Tibial nerve (tissue), 4 donors: Measurements from ENCODE around the gene ATP2A3. TPM values are rescaled to one million over a fixed set of nuclear protein-coding genes. Genes with fewer than 3 reads are reported as not detected.
"Not testable (repeated sequence)": the region's sequence is repeated elsewhere in the genome, so short reads cannot be mapped to it uniquely, and the experiment has no call there.

ENCODE experiments used
- DNase-seq, 2 donors: peaks; one replicate each; pipeline ENCODE4 v3.0.0-alpha.2; 2019; ENCODE audit warnings: low spot score in 2 of 2
- H3K27ac ChIP-seq, 4 donors: fragments of 200-600 bp; sonication (generic) in 3 of 4; one replicate each; pipeline ENCODE4 v1.5.1; 2017 to 2019; ENCODE audit warnings: mild to moderate bottlenecking in 1 of 4
- H3K27me3 ChIP-seq, 2 donors: fragments of 200-600 bp; sonication (generic) in 1 of 2; one replicate each; pipeline versions ENCODE4 v1.5.1 to v1.6.0; 2017 to 2019
- H3K36me3 ChIP-seq, 3 donors: fragments of 200-600 bp; sonication (generic); one replicate each; pipeline ENCODE4 v1.5.1; 2018 to 2019
- H3K4me1 ChIP-seq, 4 donors: fragments of 200-600 bp; sonication (generic) in 3 of 4; one replicate each; pipeline ENCODE4 v1.5.1; 2017 to 2019
- H3K4me3 ChIP-seq, 4 donors: fragments of 200-600 bp; sonication (generic) in 3 of 4; one replicate each; pipeline ENCODE4 v1.5.1; 2017 to 2019; ENCODE audit warnings: mild to moderate bottlenecking in 1 of 4, moderate library complexity in 1 of 4
- H3K9me3 ChIP-seq, 4 donors: fragments of 200-600 bp; sonication (generic) in 3 of 4; one replicate each; pipeline ENCODE4 v1.5.1; 2017 to 2019
- EP300 ChIP-seq, 2 donors: sonication (generic); formaldehyde crosslinking; IDR thresholded peaks; one replicate each; pipeline ENCODE4 v1.6.1; 2017; ENCODE audit warnings: antibody characterized with exemption in 2 of 2, mild to moderate bottlenecking in 1 of 2
- POLR2A ChIP-seq, 2 donors: fragments of 450-650 bp; IDR thresholded peaks; one replicate each; pipeline ENCODE4 v1.6.1; 2017; ENCODE audit warnings: antibody characterized with exemption in 2 of 2, mild to moderate bottlenecking in 2 of 2, moderate library complexity in 2 of 2
- WGBS, 2 donors: methylation state at CpG; one replicate each; pipeline ENCODE4 v1.1.5; 2018; 5-methylcytosine and 5-hydroxymethylcytosine counted together
- total RNA-seq, 4 donors: library from RNA; depleted of rRNA; stranded (reverse); fragments of >200 nt; gene quantifications; one replicate each; pipeline ENCODE4 v1.1.0, GENCODE V29; 2016
- TF ChIP-seq, protein P1 (sequence below), 5 experiments: fragments of 200-600 bp in 3 of 5; fragments of 450-650 bp in 2 of 5; sonication (generic) in 3 of 5; IDR thresholded peaks; one replicate each; pipeline ENCODE4 v1.5.1; 2016 to 2019; ENCODE audit warnings: antibody characterized with exemption in 5 of 5, mild to moderate bottlenecking in 3 of 5, moderate library complexity in 2 of 5

ATP2A3 gene
- total RNA-seq, 4 donors from 2014 or later, result 5.9 to 12.9 (median 9.1) TPM

DNA sequence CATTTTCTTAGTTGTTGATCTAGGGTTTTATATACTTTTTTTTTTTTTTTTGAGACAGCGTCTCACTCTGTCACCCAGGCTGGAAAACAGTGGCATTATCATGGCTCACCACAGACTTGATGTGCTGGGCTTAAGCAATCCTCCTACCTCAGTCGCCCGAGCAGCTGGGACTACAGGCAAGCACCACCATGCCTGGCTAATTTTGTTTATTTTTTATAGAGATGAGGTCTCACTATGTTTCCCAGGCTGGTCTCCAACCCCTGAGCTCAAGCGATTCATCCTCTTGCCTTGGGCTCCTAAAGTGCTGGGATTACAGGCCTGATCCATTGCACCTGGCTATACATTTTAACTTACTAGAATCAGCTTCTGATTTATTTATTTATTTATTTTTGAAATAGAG, 34.2 kb upstream of the ATP2A3 start:
- DNase-seq, result no peak
- Histone ChIP-seq H3K4me1 (no peaks in the 10 kb centered on the region), H3K4me3 (no peak overlapping the region), H3K36me3 (no peaks in the 10 kb centered on the region), H3K27ac (no peak overlapping the region), H3K9me3 (peaks cover 0 to 13% (median 3%) of the 10 kb centered on the region in 4 donors), H3K27me3 (peaks cover 0 to 11% of the 10 kb centered on the region in 2 donors)
- TF ChIP-seq, protein P1, sequence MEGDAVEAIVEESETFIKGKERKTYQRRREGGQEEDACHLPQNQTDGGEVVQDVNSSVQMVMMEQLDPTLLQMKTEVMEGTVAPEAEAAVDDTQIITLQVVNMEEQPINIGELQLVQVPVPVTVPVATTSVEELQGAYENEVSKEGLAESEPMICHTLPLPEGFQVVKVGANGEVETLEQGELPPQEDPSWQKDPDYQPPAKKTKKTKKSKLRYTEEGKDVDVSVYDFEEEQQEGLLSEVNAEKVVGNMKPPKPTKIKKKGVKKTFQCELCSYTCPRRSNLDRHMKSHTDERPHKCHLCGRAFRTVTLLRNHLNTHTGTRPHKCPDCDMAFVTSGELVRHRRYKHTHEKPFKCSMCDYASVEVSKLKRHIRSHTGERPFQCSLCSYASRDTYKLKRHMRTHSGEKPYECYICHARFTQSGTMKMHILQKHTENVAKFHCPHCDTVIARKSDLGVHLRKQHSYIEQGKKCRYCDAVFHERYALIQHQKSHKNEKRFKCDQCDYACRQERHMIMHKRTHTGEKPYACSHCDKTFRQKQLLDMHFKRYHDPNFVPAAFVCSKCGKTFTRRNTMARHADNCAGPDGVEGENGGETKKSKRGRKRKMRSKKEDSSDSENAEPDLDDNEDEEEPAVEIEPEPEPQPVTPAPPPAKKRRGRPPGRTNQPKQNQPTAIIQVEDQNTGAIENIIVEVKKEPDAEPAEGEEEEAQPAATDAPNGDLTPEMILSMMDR (IDR thresholded peaks at IDR 0.05), result no peak
- TF ChIP-seq POLR2A (IDR thresholded peaks at IDR 0.05) (no peak), EP300 (IDR thresholded peaks at IDR 0.05) (no peak)
- 94 to 96% methylated on average over 4 of the region's 4 CpGs for WGBS, 2 donors

DNA sequence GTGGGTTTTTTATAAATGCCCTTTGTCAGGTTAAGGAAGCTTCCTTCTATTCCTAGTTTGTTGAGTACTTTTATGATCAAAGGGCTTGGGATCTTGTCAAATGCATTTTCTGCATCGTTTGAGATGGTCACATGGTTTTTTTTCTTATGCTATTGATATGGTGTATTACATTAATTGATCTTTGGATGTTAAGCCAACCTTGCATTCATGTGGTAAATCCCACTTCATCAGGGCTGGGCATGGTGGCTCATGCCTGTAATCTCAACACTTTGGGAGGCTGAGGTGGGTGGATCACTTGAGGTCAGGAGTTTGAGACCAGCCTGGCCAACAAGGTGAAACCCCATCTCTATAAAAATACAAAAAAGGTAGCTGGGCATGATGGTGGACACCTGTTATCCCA, 30.8 kb upstream of the ATP2A3 start:
- Histone ChIP-seq H3K36me3 (no peaks in the 10 kb centered on the region), H3K4me3 (no peak overlapping the region), H3K4me1 (no peaks in the 10 kb centered on the region), H3K9me3 (peaks cover 0 to 13% (median 3%) of the 10 kb centered on the region in 4 donors), H3K27me3 (peaks cover 0 to 11% of the 10 kb centered on the region in 2 donors), H3K27ac (no peak overlapping the region)
- no peak for DNase-seq
- WGBS, 2 donors, result 44 to 52% methylated on average over 1 of the region's 1 CpG
- TF ChIP-seq POLR2A (IDR thresholded peaks at IDR 0.05) (no peak), EP300 (IDR thresholded peaks at IDR 0.05) (no peak)
- TF ChIP-seq, protein P1 (IDR thresholded peaks at IDR 0.05), result no peak

DNA sequence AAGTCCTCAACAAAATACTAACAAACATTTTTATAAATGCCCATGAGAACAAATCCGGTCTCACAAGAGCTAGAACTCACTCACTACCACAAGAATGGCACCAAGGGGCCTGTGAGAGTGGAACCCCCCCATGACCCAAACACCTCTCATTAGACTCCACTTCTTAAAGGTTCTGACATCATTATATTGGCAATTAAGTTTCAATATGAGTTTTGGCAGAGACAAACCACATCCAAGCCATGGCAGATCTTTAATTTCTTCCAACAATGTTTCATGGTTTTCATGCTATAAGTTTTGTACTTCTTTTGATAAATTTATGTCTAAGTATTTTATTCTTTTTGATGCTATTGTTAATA, 30.0 kb upstream of the ATP2A3 start:
- no peak overlapping the region for H3K4me3 ChIP-seq
- no peak for DNase-seq
- 80 to 82% methylated on average over 1 of the region's 1 CpG for WGBS, 2 donors
- peaks cover 0 to 13% (median 3%) of the 10 kb centered on the region in 4 donors for H3K9me3 ChIP-seq
- no peak for TF ChIP-seq EP300 (IDR thresholded peaks at IDR 0.05)
- no peak for TF ChIP-seq POLR2A (IDR thresholded peaks at IDR 0.05)
- TF ChIP-seq, protein P1 (IDR thresholded peaks at IDR 0.05), result no peak
- no peak overlapping the region for H3K27ac ChIP-seq
- H3K4me1 ChIP-seq, result peaks cover 0 to 1% (median 0%) of the 10 kb centered on the region in 4 donors
- H3K27me3 ChIP-seq, result peaks cover 0 to 11% of the 10 kb centered on the region in 2 donors
- H3K36me3 ChIP-seq, result no peaks in the 10 kb centered on the region

DNA sequence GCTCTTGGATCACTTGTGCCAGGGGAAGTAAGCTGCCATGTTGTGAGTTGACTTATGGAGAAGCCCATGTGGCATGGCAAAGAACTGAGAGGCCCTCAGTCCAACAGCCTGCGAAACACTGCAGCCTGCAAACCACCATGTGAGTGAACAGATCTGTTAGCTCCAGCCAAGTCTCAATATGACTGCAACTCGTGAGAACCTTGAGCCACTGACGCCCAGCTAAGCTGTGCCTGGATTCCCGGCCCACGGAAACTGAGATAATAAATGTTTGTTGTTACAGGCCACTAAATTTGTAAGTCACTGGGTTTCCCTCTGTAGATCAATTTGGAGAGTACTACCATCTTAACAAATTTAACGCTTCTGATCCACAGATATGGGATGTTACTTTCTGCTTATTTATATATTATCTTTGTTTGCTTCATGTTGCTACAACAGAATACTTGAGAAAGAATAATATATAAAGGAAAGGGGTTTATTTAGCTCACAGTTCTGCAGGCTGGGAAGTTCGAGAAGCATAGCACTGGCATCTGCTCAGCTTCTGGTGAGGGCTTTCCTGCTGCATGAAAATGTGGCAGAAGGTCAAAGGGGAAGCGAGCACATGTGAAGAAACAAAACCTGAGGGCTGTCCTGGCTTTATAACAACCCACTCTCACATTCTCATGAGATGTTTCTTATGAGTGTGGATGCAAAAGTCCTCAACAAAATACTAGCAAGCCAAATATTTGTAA, 29.4 kb upstream of the ATP2A3 start:
- 79 to 82% methylated on average over 8 of the region's 8 CpGs for WGBS, 2 donors
- no peak for DNase-seq

DNA sequence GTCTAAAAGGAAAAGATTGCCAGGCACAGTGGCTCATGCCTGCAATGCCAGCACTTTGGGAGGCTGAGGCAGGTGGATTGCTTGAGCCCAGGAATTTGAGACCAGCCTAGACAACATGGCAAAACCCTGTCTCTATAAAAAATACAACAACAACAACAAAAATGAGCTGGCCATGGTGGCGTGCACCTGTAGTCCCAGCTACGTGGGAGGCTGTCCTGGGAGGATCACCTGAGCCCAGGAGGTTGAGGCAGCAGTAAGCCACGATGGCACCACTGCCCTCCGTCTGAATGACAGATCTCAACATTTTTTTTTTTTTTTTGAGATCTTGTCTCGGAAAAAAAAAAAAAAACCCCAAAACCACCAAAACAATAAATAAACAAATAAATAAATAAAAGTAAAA, 28.1 kb upstream of the ATP2A3 start:
- TF ChIP-seq EP300 (IDR thresholded peaks at IDR 0.05) (no peak), POLR2A (IDR thresholded peaks at IDR 0.05) (no peak)
- Histone ChIP-seq H3K27me3 (peaks cover 0 to 11% of the 10 kb centered on the region in 2 donors), H3K4me1 (peaks cover 0 to 8% (median 0%) of the 10 kb centered on the region in 4 donors), H3K27ac (no peak overlapping the region), H3K36me3 (no peaks in the 10 kb centered on the region), H3K4me3 (no peak overlapping the region), H3K9me3 (peaks cover 0 to 13% (median 3%) of the 10 kb centered on the region in 4 donors)
- WGBS, 2 donors, result 83 to 90% methylated on average over 5 of the region's 5 CpGs
- no peak for DNase-seq

More for the DNA sequence above, 29.4 kb upstream of the ATP2A3 start:
- peaks cover 0 to 3% (median 0%) of the 10 kb centered on the region in 4 donors for H3K4me1 ChIP-seq
- TF ChIP-seq EP300 (IDR thresholded peaks at IDR 0.05), result no peak
- H3K9me3 ChIP-seq, result peaks cover 0 to 13% (median 3%) of the 10 kb centered on the region in 4 donors
- no peaks in the 10 kb centered on the region for H3K36me3 ChIP-seq
- H3K27me3 ChIP-seq, result peaks cover 0 to 11% of the 10 kb centered on the region in 2 donors
- H3K27ac ChIP-seq, result no peak overlapping the region
- no peak overlapping the region for H3K4me3 ChIP-seq

DNA sequence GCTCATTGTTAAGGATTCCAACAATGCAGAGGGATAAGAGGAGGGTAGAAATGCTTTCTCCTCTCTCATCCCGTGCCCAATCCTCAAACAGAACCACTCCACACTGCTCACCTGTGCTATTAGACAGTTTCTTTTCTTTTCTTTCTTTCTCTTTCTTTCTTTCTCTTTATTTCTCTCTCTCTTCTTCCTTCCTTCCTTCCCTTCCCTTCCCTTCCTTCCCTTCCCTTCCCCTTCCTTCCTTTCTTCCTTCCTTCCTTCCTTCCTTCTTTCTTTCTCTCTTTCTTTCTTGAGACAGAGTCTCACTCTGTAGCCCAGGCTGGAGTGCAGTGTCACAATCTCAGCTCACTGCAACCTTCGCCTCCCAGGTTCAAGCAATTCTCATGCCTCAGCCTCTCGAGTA, 27.5 kb upstream of the ATP2A3 start:
- WGBS, 2 donors, result 80 to 91% methylated on average over 3 of the region's 3 CpGs
- H3K36me3 ChIP-seq, DNase-seq, H3K27ac ChIP-seq, H3K4me3 ChIP-seq: not testable (repeated sequence)
- peaks cover 0 to 13% (median 3%) of the 10 kb centered on the region in 4 donors for H3K9me3 ChIP-seq
- H3K4me1 ChIP-seq, result peaks cover 0 to 12% (median 0%) of the 10 kb centered on the region in 4 donors
- peaks cover 0 to 11% of the 10 kb centered on the region in 2 donors for H3K27me3 ChIP-seq
